ENCODE measurements around the gene ZNF653.
"Not testable (repeated sequence)": the region's sequence is repeated elsewhere in the genome, so short reads cannot be mapped to it uniquely, and the experiment has no call there.

ZNF653 gene

GRCh38 chr19:11486661-11487503 lies 18.8 kb downstream of the ZNF653 start:
- intact Hi-C loops (cut with DNase I): loop anchor here (10.0 kb wide), 1 partner anchor 192 kb away; the partner anchor contains the start of gene TSPAN16
- no peak for DNase-seq

GRCh38 chr19:11485245-11485837 lies 20.3 kb downstream of the ZNF653 start:
- DNase-seq: no peak
- intact Hi-C loops (cut with DNase I): loop anchor here (10.0 kb wide), 1 partner anchor 191 kb away; the partner anchor contains the start of gene TSPAN16

GRCh38 chr19:11483366-11484111 lies 22.1 kb downstream of the ZNF653 start:
- intact Hi-C loops (cut with DNase I): loop anchor here (5.0 to 10.0 kb wide), 3 partner anchors 36 to 189 kb away; partner anchors contain the start of genes SWSAP1 and TSPAN16

GRCh38 chr19:11482384-11483050 lies 23.1 kb downstream of the ZNF653 start:
- intact Hi-C loops (cut with DNase I): loop anchor here (5.0 to 10.0 kb wide), 3 partner anchors 35 to 188 kb away; partner anchors contain the start of genes SWSAP1 and TSPAN16
- peak; percentile 75 to 96 (median 91) for DNase-seq

More at GRCh38 chr19:11483366-11484111, 22.1 kb downstream of the ZNF653 start:
- no peak for DNase-seq

- intact Hi-C loops (cut with DNase I): loop anchor here (5.0 to 10.0 kb wide), 3 partner anchors 34 to 187 kb away; partner anchors contain the start of genes SWSAP1 and TSPAN16
These were observed 23.9 kb downstream of the ZNF653 start for GRCh38 chr19:11481534-11482383.

GRCh38 chr19:11480715-11481533 lies 24.7 kb downstream of the ZNF653 start, which contains the start of gene ELAVL3:
Gene ELAVL3, minus strand, starts transcription at chr19:11481046. Its CDS starts 438 bp downstream, at chr19:11480608.
- peak; percentile 51 to 93 (median 84) for DNase-seq
- intact Hi-C loops (cut with DNase I): loop anchor here (5.0 to 10.0 kb wide), 3 partner anchors 34 to 186 kb away; partner anchors contain the start of genes SWSAP1 and TSPAN16

More at GRCh38 chr19:11481534-11482383, 23.9 kb downstream of the ZNF653 start:
- peak; percentile 94 to 99 (median 98) for DNase-seq

GRCh38 chr19:11479898-11480714 lies 25.5 kb downstream of the ZNF653 start:
- intact Hi-C loops (cut with DNase I): loop anchor here (5.0 to 10.0 kb wide), 3 partner anchors 33 to 185 kb away; partner anchors contain the start of genes SWSAP1 and TSPAN16
- peak in 39 of 42 donors; percentile 10 to 76 (median 49) for DNase-seq

- intact Hi-C loops (cut with DNase I): no loop called here
These were observed 26.3 kb downstream of the ZNF653 start for GRCh38 chr19:11479090-11479897.

GRCh38 chr19:11478167-11479089 lies 27.2 kb downstream of the ZNF653 start:
- intact Hi-C loops (cut with DNase I): no loop called here
- peak in 35 of 42 donors; percentile 15 to 80 (median 57) for DNase-seq

More at GRCh38 chr19:11479090-11479897, 26.3 kb downstream of the ZNF653 start:
- peak; percentile 54 to 91 (median 79) for DNase-seq

GRCh38 chr19:11475861-11476260 lies 29.8 kb downstream of the ZNF653 start:
- intact Hi-C loops (cut with DNase I): no loop called here
- no peak for DNase-seq

- DNase-seq; intact Hi-C loops (cut with DNase I): not testable (repeated sequence)
These were observed 30.3 kb downstream of the ZNF653 start for GRCh38 chr19:11475343-11475742.

- no peak for DNase-seq
- intact Hi-C loops (cut with DNase I): no loop called here
These were observed 31.9 kb downstream of the ZNF653 start for GRCh38 chr19:11473725-11474124.

- intact Hi-C loops (cut with DNase I): not testable (repeated sequence)
- DNase-seq: peak in 5 of 42 donors; percentile 28 to 45 (median 29)
These were observed 37.3 kb downstream of the ZNF653 start for GRCh38 chr19:11468266-11468845.
